Non-pigmented ciliary epithelial cell (primary cell): ENCODE results near the gene RRP7A.
"Not testable (repeated sequence)": the region's sequence is repeated elsewhere in the genome, so short reads cannot be mapped to it uniquely, and the experiment has no call there.

Experiments
- DNase-seq: peaks from one replicate; pipeline ENCODE4 v3.0.0-alpha.2; 2010; ENCODE audit warnings: low read depth

Gene RRP7A

DNA sequence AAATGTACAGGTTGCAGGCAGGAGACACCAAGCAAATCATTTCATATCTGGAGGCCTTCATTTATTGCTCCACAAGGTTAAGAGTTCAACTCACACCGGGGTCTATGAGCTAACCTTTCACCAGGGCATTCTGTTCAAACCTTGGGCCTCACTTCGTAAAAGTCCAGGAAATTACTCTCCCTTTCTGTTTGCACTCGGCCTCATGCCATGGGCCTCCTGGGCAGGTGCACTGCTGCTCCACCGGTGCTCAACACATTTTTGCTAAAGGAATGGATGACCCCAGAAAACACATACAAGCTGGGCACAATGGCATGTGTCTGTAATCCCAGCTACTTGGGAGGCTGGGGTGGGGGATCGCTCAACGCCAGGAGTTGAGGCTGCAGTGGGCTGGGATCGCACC is 16.6 kb upstream of the RRP7A start:
- no peak for DNase-seq

DNA sequence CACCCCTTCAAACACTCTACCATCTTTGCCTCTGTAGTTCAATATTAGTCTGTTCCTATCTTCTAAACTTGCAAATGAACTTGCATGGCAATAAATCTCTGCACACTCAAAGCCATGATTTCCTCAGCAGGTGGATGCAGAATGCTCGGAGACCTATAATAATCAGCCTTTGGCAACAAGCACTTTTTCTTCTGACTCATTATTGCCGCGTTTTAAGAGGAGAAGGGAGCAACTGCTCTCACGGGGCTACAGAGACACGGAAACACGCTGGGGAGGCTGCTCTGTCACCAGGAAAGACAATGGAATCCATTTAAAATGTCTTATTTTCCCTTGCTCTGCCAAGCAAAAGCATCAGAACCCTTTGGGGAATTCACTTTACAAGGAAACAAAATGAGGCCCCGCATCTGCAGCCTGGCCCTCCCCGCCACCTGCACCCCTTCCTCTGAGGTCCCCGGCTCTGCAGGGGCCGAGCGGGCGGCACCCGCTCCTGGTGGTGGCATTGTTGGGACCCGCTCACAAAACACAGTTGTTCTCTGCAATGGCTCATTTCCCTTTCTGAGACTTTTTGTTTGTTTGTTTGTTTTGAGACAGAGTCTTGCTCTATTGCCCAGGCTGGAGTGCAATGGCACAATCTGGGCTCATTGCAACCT is 15.6 kb upstream of the RRP7A start:
- DNase-seq = not testable (repeated sequence)

DNA sequence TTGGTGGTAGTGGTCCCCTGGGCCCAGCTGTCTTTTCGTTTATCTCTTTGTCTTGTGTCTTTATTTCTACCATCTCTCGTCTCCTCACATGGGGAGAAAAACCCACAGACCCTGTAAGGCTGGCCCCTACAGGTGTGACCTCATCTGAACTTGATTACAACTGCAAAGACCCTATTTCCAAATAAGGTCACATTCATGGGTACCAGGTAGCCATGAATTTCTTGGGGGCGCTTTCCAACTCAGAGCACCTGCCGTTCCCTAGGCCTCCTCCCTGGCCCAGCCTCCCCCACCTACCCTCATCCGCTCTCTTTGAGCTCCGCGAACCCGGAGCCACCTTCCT is 14.0 kb upstream of the RRP7A start:
- DNase-seq = no peak

DNA sequence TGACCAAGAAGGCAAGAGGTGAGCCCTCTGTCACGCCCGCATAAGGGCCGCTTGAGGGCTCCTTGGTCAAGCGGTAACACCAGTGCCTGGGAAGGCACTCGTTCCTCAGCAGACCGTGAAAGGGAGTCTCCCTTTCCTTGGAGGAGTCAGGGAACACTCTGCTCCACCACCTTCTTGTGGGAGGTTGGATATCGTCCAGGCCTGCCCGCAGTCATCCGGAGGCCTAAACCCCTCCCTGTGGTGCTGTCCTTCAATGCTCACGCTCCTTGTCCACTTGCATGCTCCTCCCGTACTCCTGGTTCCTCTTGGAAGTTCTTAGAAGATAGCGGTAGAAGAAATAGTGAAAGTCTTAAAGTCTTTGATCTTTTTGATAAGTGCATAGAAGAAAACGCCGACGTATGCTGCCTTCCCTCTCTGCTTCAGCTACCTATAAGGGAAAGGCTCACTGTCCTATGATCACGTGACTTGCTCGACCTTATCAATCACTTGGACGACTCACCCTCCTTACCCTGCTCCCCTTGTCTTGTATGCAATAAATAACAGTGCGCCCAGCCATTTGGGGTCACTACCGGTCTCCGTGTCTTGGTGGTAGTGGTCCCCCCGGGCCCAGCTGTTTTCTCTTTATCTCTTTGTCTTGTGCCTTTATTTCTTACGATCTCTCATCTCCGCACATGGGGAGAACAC is 11.9 kb upstream of the RRP7A start:
- not testable (repeated sequence) for DNase-seq

DNA sequence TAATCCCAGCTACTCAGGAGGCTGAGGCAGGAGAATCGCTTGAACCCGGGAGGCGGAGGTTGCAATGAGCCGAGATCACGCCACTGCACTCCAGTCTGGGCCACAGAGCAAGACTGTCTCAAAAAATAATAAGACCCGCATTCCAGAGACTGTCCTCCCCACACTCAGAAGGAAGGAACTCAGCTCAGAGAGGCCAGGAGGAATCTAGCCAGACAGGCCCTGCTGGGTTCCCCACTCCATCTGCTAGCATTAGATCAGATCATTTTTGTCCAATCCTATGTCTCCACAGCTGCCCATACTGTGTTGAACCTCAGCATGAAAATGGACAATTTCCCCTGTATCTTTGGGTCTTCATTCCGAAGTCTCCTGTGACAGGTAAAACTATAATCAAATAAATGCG is 9.8 kb upstream of the RRP7A start:
- not testable (repeated sequence) for DNase-seq

DNA sequence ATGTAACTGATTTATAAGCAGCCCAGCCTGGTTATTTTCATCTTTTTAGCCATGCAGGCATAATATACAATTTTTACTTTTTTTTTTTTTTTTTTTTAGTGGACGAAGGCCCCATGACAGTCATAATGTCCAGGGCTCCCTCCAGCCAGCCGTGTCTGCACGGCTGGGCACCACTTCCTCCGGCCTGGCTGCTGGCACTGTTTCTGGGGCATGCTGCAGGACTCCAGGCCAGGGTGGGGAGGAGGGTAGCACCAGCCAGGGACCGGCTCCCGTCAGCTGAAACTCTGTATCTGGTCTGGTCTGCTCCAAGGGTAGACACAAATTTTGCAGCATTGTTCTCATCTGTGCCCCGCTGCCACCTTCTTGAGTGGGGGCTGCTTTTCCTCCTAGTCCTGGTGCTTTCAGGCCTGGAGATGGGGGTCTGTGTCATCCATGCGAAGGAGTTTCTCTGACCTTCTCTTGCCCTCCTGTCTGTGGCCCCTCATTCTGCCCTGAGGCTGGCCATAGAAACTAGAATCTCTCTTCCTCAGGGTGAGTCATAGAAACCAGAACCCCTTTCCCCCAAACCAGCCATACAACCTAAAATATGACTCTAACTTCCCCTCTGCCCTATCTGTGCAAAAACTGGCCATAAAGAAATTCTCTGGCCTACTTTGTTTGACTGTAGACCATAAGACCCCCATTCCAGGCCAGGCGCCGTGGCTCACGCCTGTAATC is 9.2 kb upstream of the RRP7A start:
- no peak for DNase-seq

DNA sequence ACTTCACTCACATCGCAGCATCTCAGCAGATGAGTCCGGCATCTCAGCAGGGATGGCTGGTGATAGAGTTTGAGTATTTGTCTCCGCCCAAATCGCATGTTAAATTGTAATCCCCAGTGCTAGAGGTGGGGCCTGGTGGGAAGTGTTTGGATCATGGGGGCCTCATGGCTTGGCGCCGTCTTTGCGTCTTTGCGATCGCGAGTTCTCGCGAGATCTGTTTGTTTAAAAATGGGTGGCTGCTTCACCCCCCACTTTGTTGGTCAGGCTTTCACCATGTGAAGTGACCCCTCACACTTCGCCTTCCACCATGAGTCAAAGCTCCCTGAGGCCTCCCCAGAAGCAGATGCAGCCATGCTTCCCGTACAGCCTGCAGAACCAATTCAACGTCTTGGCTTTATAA is 3.0 kb upstream of the RRP7A start:
- no peak for DNase-seq

DNA sequence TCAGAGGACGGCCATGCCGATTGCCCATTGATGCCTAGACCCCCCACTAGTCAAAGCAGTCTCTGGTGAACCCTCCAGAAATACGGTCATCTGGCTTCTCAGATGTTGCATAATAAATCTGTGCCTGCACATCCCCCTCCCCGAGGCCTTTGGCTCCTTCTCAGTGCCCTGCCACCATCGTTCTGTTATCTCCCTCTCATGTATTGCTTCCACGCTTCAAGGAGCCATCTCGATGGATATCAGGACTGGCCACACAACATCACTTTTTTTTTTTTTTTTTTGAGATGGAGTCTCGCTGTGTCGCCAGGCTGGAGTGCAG is 1.6 kb upstream of the RRP7A start:
- no peak for DNase-seq

DNA sequence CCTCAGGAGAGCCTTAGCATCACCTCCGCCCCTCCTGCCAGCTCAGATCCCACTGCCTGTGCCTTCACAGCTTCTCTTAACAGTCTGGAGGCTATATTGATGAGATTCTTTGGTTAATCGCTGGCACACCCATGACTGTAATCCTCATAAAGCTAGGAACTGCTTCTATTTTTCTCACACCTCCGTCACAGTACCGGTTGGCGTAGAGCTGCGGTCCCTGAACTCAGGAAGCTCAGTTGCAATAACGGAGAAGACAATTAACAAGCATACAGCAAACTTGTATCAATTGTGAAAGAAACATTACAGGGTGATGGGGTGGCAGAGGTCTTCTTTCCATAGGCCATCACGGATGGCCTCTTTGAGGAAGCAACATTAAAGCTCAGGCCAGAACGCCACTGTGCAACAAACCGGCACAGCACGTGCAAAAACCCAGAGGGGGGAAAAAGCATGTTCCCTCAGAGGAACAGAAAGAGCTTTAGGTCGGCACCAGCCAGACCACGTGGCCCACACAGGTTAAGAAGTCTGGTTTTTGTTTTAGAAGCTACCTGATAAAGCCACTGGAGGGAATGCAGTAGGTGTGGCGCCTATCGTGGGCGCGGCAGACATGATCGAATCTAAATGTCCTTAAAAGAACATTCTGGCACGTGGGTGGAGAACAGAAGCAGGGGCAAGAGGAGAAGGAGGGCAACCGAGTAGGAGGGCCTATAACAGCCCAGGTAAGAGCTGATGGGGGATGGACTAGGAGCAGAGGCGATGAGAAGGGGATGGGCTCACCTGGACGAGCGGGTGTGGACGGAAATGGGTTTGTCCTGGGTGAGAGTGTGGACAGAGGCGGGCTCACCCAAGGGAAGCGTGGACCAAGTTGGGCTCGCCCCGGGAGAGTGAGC is 715 bp downstream of the RRP7A start:
- not testable (repeated sequence) for DNase-seq

DNA sequence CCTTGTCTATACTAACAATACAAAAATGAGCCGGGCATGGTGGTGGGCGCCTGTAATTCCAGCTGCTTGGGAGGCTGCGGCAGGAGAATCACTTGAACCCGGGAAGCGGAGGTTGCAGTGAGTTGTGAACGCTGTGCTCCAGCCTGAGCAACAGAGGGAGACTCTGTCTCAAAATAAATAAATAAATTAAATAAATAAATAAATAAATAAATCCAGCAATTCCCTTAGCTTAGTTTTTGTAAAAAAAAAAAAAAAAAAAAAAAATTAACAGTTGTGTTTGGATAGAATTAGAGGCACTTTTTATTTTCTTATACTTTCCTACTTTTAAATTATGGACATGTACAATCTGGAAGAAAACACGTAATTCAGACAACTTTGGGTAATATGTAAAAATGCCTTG is 2.5 kb downstream of the RRP7A start:
- not testable (repeated sequence) for DNase-seq

DNA sequence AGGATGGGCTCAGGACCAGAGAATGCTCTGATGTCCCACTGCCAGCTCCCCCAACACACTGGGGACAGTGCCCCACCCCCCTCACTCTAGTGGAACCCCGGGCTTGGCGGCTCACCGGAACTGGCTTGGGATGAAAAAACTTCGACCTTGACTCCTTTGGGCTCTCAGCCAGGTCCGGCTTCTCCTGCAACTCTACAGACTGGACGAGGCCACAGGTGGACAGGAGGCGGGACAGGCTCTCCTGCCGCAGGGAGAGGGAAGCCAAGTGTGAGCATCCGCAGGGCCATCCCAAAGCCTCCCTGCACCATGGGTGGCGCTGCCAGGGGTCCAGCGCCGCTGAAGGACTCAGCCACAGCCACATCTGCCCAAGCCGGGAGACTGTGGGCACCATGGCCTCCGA is 3.7 kb downstream of the RRP7A start:
- no peak for DNase-seq

DNA sequence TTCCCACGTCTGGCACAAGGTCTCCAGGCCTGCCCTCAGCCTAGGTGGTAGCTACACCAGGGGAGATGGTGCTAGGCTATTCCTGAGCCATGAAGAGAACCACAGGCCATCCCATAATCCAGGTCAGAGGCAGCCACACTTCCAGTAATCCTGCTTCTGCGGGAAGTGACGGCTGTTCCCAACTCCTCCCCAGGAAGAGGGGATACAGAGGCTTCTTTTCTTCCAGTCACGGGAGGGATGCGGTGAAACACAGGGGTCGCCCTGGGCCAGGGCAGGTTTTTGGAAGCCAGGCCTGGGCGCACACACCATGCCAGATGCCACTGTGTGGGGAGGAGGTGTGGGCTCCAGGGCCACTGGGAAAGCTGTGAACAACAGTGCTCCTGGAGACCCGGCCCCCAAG is 4.3 kb downstream of the RRP7A start:
- not testable (repeated sequence) for DNase-seq

DNA sequence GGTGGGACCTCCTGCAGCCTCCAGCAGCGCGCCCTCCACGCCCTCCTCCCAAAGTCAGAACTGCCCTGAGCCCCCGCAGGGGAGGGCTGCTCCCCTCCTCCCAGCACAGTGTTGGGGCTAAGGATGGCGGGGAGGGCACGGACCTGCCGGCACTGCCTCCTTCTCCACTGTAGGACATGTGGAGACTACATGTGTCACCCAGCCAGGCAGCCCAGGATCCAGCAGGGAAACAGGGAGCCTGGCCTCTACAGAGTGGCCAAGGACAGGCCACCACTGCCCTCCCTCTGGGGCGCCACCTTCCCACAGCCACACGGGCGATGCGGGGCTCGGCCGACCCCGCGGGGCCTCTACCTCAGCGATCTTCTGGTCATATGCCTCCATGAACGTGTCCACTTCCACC is 5.3 kb downstream of the RRP7A start:
- not testable (repeated sequence) for DNase-seq

DNA sequence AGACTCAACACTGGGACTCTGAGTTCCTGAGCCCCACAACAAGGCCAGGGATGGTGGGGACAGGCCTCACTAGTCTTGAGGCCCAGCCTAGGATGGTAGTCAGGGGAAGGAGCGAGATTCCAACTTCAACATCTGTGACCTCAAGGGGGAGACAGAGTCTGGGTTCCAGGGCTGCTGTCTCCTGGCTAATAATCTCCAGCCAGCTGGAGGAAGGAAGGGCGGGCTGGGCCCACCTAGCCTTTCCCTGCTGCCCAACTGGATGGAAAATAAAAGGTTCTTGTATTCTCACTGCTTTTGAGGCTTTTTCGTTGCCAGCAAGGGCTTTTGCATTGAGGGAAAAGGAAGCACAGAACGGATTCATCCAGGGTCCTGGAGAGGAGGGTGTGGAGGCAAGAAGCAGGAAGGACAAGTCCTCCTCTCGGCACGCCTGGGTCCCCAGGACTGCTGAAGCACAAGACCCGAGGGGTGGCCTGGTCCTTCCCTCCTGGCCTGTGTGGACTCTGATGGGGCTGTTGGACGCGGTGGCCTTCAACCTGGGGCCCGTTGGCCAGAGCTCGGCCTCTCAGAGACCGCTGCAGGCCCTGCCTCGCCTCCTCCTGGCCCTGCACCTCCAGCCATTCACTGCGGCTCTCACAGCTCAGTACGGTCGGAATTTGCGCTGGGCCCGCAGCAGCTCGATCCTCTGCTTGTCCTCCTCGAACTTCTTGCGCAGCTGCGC is 7.2 kb downstream of the RRP7A start:
- DNase-seq = not testable (repeated sequence)

DNA sequence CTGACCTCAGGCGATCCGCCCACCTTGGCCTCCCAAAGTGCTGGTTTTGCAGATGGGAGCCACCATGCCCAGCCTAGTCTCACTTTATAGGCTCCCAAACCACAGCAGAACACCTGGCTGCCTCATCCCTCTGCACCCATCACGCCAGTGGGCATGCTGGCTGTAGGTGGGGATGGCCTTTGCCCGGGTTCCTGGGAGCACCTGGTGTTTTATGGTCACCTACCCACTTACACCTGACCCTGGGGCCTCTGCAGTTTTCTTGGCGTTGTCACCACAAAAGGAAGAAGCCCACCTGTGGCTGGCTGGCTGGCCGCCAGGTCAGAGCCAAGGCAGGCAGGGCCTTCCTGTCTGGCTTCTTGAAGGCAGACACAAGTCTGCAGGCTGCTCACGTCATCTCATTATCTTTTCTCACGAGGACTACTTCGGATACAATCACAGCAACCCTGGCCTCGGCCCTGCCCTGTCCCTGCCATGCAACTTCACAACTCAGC is 8.2 kb downstream of the RRP7A start:
- no peak for DNase-seq

DNA sequence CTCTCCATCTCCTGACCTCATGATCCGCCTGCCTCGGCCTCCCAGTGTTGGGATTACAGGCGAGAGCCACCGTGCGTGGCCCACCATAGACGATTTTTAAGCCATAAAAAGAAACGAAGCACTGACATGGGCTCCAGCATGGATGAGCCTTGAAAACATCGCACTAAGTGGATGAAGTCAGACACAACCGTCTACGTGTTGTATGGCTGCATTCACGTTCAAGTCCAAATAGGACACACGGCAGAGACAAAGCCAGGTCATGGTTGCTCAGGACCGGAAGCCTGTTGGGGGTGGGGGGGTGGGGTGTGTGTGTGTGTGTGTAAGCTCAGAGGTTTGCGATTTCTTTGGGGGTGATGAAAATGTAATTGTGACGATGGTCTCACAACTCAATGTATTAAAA is 10.0 kb downstream of the RRP7A start:
- no peak for DNase-seq

DNA sequence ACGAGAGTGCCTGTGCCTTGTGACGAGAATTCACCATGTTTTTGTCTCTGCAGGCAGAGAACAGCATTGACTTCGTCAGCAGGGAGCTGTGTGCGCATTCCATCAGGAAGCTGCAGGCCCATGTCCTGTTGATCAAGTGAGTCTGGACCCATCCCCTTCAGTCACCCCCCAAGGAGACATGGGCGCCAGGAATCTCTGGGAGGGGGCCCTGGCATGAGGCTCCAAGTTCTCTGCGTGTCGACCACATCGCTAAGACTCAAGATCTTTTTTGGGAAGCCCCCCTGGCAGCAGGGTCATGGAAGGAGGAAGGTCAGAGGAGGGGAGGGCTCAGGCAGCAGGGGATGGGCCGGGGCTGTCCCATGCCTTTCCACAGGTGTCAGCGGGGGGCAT is 10.6 kb downstream of the RRP7A start:
- DNase-seq = not testable (repeated sequence)

DNA sequence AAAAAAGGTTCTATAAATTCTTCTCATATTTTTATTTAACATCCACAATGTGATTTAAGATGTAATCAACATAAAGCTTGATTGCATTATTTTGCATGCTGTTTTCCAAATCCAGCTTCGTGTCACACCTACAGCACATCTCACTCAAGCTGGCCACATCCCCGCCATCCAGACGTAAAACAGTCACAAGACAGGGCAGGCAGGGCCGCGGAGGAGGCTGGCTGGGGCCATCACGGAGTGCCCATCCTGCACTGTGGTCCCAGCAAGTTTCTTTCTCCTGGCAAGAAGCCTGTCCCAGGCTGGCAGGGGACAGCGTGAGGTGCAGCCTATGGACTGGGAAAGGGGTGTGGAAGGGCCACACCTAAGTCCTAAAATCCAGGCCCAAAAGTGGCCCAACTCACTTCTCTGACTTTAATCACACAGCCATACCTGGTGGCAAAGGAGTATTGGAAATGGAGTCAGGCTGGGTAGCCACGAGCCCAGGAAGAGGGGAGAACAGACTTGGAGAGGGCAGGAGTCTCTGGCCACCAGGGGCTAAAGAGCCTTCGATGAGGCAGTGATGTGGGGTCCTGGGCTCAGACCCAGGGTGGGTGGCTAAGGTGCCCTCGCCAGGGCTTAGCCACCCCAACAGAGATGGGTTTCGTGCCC is 11.1 kb downstream of the RRP7A start:
- not testable (repeated sequence) for DNase-seq

DNA sequence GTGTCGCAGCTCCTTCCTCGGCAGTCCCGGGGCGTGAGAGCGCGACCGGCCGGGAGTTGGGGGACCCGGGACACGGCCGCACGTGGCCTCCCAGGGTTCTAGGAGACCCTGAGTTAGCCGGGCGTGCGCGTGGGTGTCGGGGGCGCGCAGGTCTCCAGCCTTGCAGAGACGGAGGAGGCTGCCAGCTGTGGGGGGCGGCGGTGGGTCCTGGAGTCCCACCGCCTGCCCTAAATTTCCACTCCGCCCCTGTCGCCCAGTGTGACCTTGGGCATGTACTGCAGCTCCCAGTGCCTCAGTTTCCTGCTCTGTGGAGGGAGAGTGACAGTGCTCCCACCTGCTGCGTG is 18.8 kb downstream of the RRP7A start:
- DNase-seq = no peak

DNA sequence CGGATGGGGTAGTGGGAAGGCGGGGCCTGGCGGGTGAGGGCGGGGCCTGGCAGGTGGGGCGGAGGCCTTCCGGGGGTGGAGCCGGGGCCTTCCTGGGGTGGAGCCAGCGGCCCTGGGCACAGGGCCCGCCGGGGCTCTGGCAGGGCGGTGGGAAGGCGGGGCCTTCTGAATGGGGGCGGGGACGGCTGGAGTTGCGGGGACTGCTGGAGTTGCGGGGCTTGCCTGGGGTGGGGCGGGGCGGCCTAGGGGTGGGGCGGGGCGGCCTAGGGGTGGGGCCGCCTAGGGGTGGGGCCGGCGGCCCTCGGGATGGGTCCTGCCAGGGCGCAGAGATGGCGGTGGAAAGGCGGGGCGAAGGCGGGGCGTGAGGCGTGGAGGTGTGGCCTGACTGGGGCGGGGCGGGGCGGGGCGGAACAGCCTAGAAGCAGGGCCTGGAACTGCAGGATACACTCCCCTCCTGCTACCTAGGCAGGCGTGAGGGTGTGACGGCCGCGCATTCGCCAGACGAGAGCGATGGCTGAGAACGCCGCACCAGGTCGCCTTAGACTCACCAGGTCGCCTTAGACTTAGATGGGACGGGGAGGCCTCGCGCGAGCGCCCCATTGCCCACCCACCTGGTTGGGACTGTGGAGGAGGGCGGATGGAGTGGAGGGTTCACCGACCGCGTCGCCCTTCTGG is 19.3 kb downstream of the RRP7A start:
- DNase-seq = no peak

DNA sequence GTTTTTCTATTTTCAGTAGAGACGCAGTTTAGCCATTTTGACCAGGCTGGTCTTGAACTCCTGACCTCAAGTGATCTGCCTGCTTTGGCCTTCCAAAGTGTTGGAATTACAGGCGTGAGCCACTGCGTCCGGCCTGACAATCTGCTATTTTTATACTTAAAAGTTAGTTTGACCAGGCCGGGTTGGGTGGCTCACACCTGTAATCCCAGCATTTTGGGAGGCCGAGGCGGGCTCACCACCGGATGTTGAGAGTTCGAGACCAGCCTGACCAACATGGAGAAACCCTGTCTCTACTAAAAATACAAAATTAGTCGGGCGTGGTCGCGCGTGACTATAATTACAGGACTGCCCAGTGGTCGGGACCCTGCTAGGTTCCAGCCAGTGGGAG is 19.8 kb downstream of the RRP7A start:
- not testable (repeated sequence) for DNase-seq
